Activated gamma-delta T cell treated with Interleukin-2 at 50 U/mL for 16 hours (primary cell): ENCODE data around the gene MAST2.

Source experiments
- DNase-seq: peaks from one replicate; pipeline ENCODE4 v3.0.0-alpha.2; 2020

The MAST2 gene

DNA sequence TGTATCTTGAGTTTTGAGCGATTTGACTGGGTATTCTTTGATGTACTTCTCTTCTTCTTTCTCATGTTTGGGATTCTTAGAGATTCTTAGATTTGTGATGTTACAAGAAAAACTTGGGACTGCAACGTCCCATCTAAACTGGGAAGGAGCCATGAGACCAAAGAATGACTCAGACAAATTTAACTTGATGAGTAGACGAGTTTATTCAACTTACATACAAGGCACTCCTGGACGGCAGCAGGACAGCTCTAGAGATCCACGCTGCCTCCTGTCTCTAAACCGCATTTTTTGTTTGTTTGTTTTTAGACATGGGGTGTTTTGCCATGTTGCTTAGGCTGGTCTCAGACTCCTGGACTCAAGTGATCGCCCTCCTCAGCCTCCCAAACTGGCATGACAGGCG lies 191.9 kb downstream of the MAST2 start:
- no peak for DNase-seq

DNA sequence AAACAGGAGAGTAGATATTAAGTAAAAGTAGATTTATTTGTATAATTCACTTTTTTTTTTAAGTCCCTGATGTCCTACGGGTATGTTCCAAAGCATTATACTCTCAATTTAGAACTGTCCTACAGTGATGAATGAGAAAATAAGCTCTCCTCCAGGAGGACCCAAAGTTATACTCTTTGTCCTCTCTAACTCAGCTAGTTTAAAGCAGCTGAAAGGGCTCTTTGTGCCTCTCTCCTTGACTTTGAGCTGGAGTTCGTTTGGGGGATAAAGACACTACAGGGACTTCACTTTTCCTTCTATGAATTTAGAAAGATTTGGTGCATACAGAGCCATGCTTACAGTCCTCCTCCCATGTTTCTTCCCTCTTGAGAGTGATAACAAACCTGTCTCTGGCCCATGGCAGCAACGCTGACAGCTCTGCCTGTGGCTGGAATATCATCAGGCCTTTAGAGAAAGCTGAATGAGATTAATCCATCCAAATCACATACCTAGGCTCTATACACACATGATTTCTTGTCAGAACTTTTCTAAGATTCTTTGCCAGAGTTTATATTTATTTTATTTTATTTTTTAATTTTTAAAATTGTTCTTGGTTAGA lies 194.7 kb downstream of the MAST2 start:
- no peak for DNase-seq

- no peak for DNase-seq
Measured at GRCh38 chr1:45999507-45999906, 196.1 kb downstream of the MAST2 start.

- DNase-seq: no peak
Measured at GRCh38 chr1:46001081-46001785, 197.8 kb downstream of the MAST2 start.

DNA sequence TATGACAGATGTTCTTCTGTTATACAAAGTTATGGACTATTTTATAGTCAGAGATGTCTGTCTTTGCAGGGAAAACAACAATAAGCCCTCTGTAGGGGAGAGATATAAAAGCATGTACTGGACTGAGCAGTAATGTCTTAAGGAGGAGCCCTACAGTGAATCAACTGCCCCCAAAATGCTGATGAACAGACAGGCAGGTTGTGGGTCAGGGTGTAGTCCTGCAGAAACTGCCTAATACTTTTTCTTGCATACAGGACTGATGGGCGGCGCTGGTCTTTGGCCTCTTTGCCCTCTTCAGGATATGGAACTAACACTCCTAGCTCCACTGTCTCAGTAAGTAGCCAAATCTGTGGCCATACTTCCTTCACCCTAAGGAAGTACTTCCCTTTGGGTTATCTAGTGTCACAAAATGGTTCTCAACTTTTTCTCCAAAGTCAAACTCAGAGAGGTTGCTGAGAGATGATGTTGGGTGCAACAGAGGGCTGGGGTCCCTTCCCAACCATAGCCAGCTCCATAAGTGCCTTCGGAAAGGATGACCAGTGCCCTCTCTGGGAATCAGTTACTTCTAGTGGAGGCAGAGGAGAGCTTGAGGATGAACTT lies 199.2 kb downstream of the MAST2 start:
- DNase-seq: no peak

- DNase-seq: no peak
Measured at GRCh38 chr1:46003315-46003714, 199.9 kb downstream of the MAST2 start.

DNA sequence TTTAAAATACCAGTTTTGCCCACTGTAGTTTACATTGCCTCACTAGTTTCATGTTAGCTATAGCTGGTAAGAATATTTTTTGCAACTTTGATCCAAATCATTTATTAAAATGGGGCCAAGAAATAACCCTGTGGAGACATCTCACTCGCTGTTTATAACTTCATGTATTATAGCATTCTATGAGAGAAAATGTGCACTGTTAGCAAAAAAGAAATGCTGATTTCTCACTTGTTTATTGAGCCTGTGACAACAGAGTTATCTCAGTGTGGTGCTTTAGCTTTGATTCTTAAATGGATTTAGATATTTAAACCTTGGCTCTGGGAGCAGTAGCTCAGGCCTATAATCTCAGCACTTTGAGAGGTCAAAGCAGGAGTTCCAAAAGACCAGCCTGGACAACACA lies 201.1 kb downstream of the MAST2 start:
- no peak for DNase-seq

- DNase-seq: no peak
Measured at GRCh38 chr1:46005594-46005993, 202.2 kb downstream of the MAST2 start.

- DNase-seq: no peak
Measured at GRCh38 chr1:46008585-46008984, 205.2 kb downstream of the MAST2 start.

DNA sequence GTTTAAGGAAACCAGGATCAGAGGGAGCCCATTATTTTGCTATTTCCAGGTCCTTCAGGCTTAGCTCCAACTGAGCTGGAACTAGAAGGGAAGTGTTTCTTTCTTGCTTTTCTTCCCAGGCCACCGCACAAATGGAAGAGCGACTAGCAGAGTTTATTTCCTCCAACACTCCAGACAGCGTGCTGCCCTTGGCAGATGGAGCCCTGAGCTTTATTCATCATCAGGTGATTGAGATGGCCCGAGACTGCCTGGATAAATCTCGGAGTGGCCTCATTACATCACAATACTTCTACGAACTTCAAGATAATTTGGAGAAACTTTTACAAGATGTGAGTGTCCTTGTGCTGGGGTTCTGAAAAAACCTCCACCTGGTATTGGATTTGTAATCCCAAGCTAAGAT lies 207.2 kb downstream of the MAST2 start:
- DNase-seq: no peak

DNA sequence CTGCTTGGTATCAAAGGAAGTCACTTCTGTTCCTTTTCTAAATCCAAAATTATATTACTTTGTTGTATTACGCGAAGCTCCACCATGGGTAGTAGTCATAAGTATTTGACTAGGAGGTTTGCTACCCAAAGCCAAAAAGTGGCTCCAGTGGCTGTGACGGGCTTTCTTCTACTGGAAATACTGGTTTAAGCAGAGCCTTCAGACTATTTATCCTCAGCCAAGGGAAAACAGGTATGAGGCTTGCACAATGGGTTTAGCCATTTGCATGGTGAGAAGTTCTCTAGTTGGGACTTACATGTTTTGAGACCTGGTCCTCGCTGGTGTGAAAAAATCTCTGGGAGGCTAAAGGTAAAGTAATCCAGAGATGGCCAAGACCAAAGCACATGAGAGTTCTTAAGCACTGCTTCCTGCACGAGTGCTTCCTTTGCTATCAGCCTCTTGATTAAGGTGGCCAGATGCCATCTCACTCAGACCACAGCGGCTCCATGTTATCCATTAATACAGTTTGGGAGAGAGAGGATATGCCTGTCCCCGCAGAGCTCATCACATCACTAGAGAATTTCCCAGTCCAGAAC lies 207.8 kb downstream of the MAST2 start:
- no peak for DNase-seq

DNA sequence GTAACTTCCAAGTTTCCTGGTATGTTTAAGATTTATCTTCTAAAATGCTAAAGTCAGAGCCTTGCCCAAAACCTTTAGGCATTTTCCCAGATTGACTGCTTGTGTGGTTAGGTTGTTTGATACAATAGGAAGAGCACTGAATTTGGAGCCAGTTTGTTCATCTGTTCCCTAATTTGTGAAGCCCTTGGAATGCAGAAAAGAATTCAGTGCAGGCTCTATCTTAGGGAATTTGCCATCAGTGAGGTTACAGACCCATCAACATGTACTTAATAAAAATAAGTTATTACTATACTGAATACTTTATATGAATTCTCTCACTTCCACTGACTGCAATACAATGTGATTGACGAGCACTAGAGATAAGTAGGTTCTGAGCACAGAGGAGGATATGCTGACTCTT lies 208.8 kb downstream of the MAST2 start:
- no peak for DNase-seq

DNA sequence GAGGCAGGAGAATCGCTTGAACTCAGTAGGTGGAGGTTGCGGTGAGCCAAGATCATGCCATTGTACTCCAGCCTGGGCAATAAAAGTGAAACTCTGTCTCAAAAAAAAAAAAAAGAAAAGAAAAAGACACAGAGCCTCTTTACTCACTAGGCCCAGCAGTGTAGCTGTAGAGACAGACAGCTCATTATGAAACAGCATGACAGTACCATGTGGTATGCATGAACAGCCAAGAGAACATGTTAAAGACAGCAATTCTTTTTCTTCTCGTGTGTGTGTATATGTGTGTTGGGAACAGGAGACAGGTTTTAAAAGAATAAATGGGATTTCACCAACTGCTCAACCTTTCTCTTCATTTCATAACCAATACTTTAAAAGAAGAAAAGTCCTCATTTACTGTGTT lies 210.2 kb downstream of the MAST2 start:
- DNase-seq: no peak

DNA sequence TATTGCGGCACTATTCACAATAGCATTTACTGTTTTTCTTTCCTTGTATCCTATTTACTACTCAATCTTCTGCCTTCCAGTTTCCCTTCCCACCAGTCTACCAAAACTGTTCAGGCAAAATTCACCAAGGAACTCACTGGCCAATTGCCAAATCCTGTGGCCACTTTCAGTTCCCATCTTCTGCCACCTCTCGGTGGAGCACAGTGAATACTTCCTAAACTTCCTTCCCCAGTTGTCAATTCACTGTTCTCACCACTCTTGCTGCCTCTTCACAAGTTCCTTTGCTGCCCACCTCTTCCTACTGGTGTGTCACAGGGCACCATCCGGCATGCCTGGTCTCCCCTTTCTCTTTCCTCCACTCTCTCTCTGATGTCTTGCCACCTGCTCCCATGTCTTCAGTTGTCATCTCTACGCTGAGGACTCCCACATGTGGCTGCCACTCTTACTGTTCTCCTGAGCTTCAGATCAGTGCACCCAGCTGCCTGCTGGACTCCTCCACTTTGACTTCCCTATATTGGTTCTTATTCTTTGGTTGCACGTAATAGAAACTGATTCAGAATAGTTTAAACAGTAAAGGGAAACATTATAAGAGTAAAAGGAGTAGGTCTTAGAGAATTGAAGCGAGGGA lies 214.6 kb downstream of the MAST2 start:
- DNase-seq: no peak

DNA sequence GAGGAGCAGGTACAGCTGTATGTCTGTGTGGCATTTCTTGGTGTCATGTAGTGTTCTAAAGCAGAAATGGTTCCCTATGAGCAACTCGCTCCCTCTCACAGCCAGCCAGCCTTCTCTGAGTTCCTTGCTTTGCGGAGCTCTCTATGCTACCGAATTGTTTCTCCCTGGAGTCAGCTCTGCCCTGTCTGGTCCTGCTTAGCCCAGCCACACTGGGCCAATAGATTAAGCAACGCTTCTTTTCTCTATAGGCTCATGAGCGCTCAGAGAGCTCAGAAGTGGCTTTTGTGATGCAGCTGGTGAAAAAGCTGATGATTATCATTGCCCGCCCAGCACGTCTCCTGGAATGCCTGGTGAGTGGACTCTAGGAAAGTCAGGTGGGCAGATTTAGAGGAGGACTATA lies 215.9 kb downstream of the MAST2 start:
- DNase-seq: no peak

DNA sequence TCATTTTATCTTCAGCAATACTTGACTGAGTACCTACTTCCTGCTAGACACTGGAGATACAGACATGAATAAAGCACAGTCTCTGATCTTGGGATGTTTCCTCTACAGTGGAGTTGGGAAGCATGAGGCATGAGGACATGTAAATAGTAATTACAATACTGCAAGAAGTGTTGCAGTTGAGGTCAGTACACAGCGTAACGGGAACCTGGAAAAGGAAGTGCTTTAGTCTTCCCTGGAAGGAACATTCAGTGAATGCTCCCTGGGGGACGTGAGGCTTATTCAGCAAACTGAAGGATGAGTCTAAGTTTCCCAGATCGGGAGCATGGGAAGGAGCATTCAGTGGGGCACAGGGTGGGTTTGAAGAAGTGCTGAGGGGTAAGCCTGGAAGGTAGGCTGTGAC lies 216.6 kb downstream of the MAST2 start:
- no peak for DNase-seq

GRCh38 chr1:46021046-46021996 lies 217.9 kb downstream of the MAST2 start:
- no peak for DNase-seq

GRCh38 chr1:46026531-46026930 lies 223.1 kb downstream of the MAST2 start:
- no peak for DNase-seq

DNA sequence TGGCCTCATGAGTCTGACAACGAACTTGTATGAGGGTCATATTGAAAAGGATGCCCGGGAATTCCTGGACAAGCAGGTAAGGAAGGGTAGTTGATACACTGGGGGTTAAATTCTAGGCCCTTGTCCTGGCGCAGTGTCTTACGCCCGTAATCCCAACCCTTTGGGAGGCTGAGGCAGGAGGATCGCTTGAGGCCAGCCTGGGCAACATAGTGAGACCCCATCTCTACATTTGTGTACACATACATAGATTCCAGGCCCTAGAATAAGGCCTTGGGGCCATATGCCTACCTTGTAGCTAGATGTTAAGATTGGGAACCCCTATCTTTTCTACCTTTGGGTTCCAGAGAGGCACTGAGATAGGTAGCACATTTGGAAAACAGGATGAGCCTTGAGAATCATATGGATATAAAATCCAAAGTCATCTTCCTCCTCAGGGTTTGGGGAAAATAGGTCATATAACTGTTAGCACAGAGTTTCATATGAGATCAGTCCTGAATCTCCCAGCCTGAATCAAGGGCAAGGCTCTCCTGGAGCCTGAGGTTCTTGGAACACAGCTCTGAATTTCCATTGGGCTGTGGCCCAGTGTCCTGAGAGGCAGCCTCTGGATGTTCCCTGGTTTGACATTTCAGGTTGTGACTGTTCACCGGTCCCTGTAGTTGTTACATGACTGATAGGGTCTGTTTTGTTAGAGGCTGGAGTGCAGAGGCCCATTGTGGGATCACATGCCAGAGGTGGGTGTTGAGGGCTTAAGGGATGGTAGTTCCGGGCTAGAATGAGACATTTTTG lies 224.6 kb downstream of the MAST2 start:
- no peak for DNase-seq

GRCh38 chr1:46030074-46030870 lies 226.9 kb downstream of the MAST2 start:
- no peak for DNase-seq
